Activated B cell treated with CpG ODN at 0.5 μM for 24 hours (primary cell): Measurements from ENCODE around the gene GALNT9. TPM values are rescaled to one million over a fixed set of nuclear protein-coding genes. Genes with fewer than 3 reads are reported as not detected.
"Not testable (repeated sequence)": the region's sequence is repeated elsewhere in the genome, so short reads cannot be mapped to it uniquely, and the experiment has no call there.

Experiments
- ATAC-seq: fragments of 200-7000 bp; cut with Tn5 transposase; one replicate; pipeline ENCODE4 v1.10.0; 2021; ENCODE audit warnings: low read depth, mild to moderate bottlenecking, moderate library complexity
- CTCF ChIA-PET: fragments of 350-600 bp; sonication (Branson Sonifier 250); formaldehyde crosslinking; loops from one replicate; lab custom pipeline; 2021; ENCODE audit warnings: antibody characterized with exemption; lab: Charles Lee
- POLR2A ChIA-PET: fragments of 350-600 bp; sonication (Branson Sonifier 250); formaldehyde crosslinking; loops from one replicate; lab custom pipeline; 2021; ENCODE audit warnings: antibody characterized with exemption; lab: Charles Lee
- DNase-seq: peaks from one replicate; pipeline ENCODE4 v3.0.0; 2022
- H3K27ac Mint-ChIP-seq: one replicate; pipeline ENCODE4 v1.8.0; 2020; ENCODE audit warnings: mixed read lengths
- H3K27me3 Mint-ChIP-seq: one replicate; pipeline ENCODE4 v1.8.0; 2021; ENCODE audit warnings: mixed read lengths
- H3K36me3 Mint-ChIP-seq: one replicate; pipeline ENCODE4 v1.8.0; 2021; ENCODE audit warnings: low read depth, mixed read lengths
- H3K4me1 Mint-ChIP-seq: one replicate; pipeline ENCODE4 v1.8.0; 2021; ENCODE audit warnings: mixed read lengths
- H3K4me3 Mint-ChIP-seq: one replicate; pipeline ENCODE4 v1.8.0; 2020; ENCODE audit warnings: mild to moderate bottlenecking, mixed read lengths
- H3K9me3 Mint-ChIP-seq: one replicate; pipeline ENCODE4 v1.8.0; 2020; ENCODE audit warnings: mixed read lengths
- intact Hi-C: fragments of 100-400 bp; cut with micrococcal nuclease; formaldehyde crosslinking; loops from one replicate; pipeline ENCODE4 v1.15.1; 2024
- total RNA-seq: library from RNA; stranded (reverse); gene quantifications from 2 replicates; pipeline ENCODE4 v1.2.3, GENCODE V29; 2022
- TF ChIP-seq, protein P1 (sequence below): fragments of 200-600 bp; IDR thresholded peaks from one replicate; pipeline ENCODE4 v1.8.0; 2022; ENCODE audit warnings: antibody characterized with exemption, mild to moderate bottlenecking

GALNT9 gene
- not detected in 2 replicates for total RNA-seq

DNA sequence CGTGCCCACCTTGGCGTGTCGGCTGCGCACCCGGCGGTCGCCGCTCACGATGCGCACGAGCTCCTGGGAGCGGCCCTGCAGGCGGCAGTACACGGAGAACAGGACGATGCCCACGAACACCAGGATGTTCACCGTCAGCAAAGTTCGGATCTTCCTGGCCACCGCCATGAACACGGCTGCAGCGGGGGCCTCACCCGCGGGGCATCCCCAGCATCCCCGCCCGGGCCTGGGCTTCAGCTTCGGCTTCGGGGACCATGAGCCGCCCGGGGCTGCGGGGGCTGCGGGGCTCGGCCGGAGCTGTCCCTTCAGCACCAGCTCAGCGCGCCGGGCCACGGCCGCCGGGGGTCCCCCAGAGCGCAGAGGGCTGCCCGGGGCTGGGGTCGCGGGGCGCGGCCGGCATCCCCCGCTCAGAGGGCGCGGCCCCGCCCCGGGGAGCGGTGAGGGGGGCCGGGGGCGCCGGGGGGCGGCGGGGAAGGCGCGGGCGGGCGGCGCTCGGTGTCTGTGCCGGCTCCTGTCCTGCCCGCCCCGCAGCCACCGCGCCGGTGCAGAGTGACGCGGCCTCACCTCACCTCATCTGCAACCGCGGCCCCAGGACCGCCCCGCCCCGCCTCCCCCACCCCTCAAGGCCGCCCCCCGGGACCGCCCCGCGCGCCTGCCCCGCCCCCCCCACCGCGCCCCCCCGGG is at the start of gene GALNT9:
Gene GALNT9 (minus strand): TSS at position 554 of the 684 bp plus-strand sequence. CDS start 386 bp downstream, at position 168.
- Mint-ChIP-seq H3K27ac (no peak within 1 kb of the TSS), H3K27me3 (peaks cover 33% of the 10 kb centered on the region), H3K36me3 (no peaks in the 10 kb centered on the region), H3K4me3 (no peak within 1 kb of the TSS), H3K4me1 (no peaks in the 10 kb centered on the region), H3K9me3 (no peaks in the 10 kb centered on the region)
- CTCF ChIA-PET = no interaction called here
- no peak for ATAC-seq
- intact Hi-C loops = no loop called here
- TF ChIP-seq, protein P1, sequence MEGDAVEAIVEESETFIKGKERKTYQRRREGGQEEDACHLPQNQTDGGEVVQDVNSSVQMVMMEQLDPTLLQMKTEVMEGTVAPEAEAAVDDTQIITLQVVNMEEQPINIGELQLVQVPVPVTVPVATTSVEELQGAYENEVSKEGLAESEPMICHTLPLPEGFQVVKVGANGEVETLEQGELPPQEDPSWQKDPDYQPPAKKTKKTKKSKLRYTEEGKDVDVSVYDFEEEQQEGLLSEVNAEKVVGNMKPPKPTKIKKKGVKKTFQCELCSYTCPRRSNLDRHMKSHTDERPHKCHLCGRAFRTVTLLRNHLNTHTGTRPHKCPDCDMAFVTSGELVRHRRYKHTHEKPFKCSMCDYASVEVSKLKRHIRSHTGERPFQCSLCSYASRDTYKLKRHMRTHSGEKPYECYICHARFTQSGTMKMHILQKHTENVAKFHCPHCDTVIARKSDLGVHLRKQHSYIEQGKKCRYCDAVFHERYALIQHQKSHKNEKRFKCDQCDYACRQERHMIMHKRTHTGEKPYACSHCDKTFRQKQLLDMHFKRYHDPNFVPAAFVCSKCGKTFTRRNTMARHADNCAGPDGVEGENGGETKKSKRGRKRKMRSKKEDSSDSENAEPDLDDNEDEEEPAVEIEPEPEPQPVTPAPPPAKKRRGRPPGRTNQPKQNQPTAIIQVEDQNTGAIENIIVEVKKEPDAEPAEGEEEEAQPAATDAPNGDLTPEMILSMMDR = no peak
- POLR2A ChIA-PET = no interaction called here
- no peak for DNase-seq

DNA sequence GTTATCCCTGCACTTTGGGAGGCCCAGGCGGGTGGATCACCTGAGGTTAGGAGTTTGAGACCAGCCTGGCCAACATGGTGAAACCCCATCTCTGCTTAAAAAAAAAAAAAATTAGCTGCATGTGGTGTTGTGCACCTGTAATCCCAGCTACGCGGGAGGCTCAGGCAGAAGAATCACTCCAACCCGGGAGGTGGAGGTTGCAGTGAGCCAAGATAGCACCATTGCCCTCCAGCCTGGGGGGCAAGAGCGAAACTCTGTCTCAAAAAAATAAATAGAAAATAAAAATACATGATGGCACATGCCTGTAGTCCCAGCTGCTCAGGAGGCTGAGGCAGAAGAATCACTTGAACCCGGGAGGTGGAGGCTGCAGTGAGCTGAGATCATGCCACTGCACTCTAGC is 49.7 kb upstream of the GALNT9 start:
- H3K27me3 Mint-ChIP-seq = peaks cover 34% of the 10 kb centered on the region
- H3K9me3 Mint-ChIP-seq, H3K4me1 Mint-ChIP-seq, CTCF ChIA-PET, ATAC-seq, H3K4me3 Mint-ChIP-seq, POLR2A ChIA-PET, DNase-seq, H3K36me3 Mint-ChIP-seq, H3K27ac Mint-ChIP-seq, intact Hi-C loops: not testable (repeated sequence)

DNA sequence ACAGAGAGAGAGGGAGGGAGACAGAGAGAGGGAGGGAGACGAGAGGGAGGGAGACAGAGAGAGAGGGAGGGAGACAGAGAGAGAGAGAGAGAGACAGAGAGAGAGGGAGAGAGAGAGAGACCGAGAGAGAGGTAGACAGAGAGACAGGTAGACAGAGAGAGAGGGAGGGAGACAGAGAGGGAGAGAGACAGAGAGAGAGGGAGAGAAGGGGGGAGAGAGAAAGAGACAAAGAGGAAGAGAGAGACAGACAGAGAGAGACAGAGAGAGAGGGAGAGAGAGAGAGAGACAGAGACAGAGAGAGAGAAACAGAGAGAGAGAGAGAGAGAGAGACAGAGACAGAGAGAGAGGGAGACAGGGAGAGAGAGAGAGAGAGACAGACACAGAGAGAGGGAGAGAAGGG is 47.8 kb upstream of the GALNT9 start:
- ATAC-seq (no peak), DNase-seq (no peak)
- no peaks in the 10 kb centered on the region for H3K4me1 Mint-ChIP-seq
- POLR2A ChIA-PET = no interaction called here
- TF ChIP-seq, protein P1 = no peak
- peaks cover 41% of the 10 kb centered on the region for H3K27me3 Mint-ChIP-seq
- no peak overlapping the region for H3K4me3 Mint-ChIP-seq
- intact Hi-C loops = no loop called here
- H3K9me3 Mint-ChIP-seq = no peaks in the 10 kb centered on the region
- H3K27ac Mint-ChIP-seq = no peak overlapping the region
- H3K36me3 Mint-ChIP-seq = no peaks in the 10 kb centered on the region
- CTCF ChIA-PET = no interaction called here

DNA sequence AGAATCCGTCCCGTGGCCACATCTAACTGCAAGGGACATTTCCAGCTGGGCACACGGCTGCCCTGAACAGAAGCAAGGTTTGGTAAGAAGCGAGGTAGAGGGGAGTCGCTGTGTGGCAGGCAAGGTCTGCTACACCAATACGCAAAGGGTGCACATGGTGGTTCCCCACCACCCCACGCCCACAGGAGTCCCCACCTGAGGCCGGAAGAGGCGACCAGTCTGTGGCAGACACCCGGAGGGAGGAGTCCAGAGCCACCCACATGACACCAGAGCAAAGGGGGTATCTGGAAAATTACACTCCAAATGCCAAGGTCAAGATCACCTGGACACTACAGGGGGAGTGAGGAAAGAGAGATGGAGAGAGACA is 47.1 kb upstream of the GALNT9 start:
- no peaks in the 10 kb centered on the region for H3K4me1 Mint-ChIP-seq
- TF ChIP-seq, protein P1 = no peak
- no peak overlapping the region for H3K27ac Mint-ChIP-seq
- no peak for DNase-seq
- intact Hi-C loops = no loop called here
- peaks cover 45% of the 10 kb centered on the region for H3K27me3 Mint-ChIP-seq
- ATAC-seq = no peak
- POLR2A ChIA-PET = no interaction called here
- no peaks in the 10 kb centered on the region for H3K9me3 Mint-ChIP-seq
- H3K36me3 Mint-ChIP-seq = no peaks in the 10 kb centered on the region
- CTCF ChIA-PET = no interaction called here
- H3K4me3 Mint-ChIP-seq = no peak overlapping the region

DNA sequence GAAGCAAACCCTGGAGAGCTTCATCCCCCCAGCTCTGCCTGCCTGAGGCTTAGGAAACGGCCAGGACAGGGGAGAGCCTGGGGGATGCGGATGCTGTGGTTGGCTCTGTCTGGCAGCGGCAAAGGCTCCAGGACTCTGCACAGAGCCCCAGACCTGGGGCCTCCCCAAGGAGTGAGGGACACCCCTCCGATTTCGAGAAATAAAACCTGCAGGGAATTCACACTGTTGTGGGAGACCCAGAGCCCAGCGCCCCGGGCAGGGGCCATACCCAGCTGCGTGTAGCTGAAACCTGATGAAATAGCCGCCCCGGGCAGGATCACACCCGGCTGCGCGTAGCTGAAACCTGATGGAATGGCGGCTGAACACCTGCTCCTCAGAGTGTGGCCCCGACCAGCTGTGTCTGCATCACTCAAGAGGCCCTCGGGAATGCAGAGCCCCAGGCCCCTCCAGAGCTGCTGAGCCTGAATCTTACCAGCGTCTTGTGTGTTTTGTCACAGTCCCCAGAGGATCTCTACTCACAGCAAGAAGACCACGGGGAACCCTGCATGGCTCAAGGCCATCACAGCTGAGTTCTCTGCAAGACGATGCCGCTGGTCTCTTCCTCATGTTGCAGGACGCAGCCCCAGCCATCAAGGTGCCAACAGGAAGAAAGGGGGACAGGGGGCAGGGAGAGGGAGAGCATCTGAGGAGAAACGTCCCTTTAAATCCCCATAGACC is 46.5 kb upstream of the GALNT9 start:
- ATAC-seq (no peak), DNase-seq (no peak)
- Mint-ChIP-seq H3K9me3 (peaks cover 3% of the 10 kb centered on the region), H3K27ac (no peak overlapping the region), H3K36me3 (no peaks in the 10 kb centered on the region), H3K4me1 (no peaks in the 10 kb centered on the region), H3K4me3 (no peak overlapping the region), H3K27me3 (peaks cover 51% of the 10 kb centered on the region)
- intact Hi-C loops = no loop called here
- ChIA-PET CTCF (no interaction called here), POLR2A (no interaction called here)
- TF ChIP-seq, protein P1 = no peak
